Retinal pigment epithelial cell (primary cell): ENCODE data around the gene SLC22A14.

Source experiments
- DNase-seq: peaks from one replicate; pipeline ENCODE4 v3.0.0-alpha.2; 2010; ENCODE audit warnings: low read depth
- H3K4me3 ChIP-seq: 2 replicates; pipeline ENCODE4 v1.5.1; 2011; ENCODE audit warnings: mild to moderate bottlenecking, low read length, control low read depth, moderate library complexity
- CTCF ChIP-seq: conservative IDR thresholded peaks from 2 replicates; pipeline ENCODE4 v1.5.1; 2011; ENCODE audit warnings: low read depth, low read length, control low read depth, inconsistent platforms

SLC22A14 gene

GRCh38 chr3:38334142-38335055 is 52.3 kb downstream of the SLC22A14 start:
- no peak for TF ChIP-seq CTCF
- no peak overlapping the region for H3K4me3 ChIP-seq
- peak; percentile 43 for DNase-seq

GRCh38 chr3:38335263-38335662 is 53.2 kb downstream of the SLC22A14 start:
- TF ChIP-seq CTCF, result no peak
- DNase-seq, result no peak
- H3K4me3 ChIP-seq, result no peak overlapping the region

GRCh38 chr3:38337703-38338102 is 55.6 kb downstream of the SLC22A14 start:
- no peak for TF ChIP-seq CTCF
- no peak for DNase-seq
- no peak overlapping the region for H3K4me3 ChIP-seq

DNA sequence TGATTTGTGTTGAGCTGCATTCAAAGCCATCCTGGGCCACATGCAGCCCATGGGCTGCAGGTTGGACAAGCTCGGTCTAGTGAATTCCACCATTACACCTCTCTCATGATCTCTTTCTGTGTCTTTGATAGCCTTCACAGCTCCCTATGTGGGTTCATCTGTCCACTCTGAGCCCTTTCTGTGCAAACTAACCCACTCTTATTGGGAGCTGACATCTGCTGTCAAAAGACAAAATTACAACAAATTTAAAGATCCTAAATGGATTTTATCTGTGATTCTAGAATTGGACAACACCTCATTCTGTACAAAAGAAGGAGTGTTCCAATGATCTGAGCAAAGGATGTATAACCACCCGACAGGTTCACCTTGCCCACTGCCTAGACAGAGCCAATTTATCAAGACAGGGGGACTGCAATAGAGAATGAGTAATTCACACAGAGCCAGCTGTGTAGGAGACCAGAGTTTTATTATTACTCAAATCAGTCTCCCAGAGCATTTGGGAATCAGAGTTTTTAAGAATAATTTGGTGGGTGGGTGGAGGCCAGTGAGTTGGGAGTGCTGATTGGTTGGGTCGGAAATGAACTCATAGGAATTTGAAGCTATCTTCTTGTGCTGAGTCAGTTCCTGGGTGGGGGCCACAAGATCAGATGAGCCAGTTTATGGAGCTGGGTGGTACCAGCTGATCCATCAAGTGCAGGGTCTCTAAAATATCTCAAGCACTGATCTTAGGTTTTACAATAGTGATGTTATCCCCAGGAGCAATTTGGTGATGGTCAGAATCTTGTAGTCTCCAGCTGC is 61.9 kb downstream of the SLC22A14 start:
- no peak for DNase-seq

DNA sequence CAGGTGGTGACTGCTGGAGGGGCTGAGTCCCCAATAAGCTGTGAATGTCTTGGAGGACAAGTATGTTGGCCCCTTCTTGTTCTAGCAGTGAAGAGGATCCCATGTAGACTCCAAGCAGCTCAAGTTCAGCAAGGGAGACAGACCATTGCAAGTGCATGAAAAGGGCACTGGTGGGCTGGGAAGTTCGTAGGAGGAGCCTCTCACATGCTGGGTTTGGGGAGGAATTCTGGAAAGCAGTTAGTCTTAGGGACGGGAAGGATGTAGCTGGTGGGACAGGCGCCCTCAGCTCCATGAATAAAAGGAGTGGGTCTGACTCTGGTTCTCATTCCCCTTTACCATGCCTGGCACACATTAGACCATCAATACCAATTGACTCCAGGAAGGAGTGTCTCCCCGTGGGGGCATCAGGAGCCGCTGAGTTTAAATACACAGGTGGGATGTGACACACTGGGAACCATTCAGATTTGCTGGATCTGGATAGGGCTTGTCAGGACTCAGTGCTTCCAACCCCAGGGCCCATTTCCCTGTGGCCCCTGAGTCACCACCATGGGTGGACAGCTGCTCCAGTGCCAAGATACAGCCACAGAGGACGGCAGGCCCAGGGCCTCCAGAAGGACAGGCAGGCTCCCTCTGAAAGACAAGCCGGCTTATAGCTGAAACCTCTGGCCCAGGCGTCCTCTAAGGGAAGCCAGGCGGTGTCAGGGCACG is 63.9 kb downstream of the SLC22A14 start:
- H3K4me3 ChIP-seq, result no peak overlapping the region
- TF ChIP-seq CTCF, result no peak
- no peak for DNase-seq

More for the DNA sequence above, 61.9 kb downstream of the SLC22A14 start:
- no peak for TF ChIP-seq CTCF
- no peak overlapping the region for H3K4me3 ChIP-seq

GRCh38 chr3:38346587-38347410 is 64.7 kb downstream of the SLC22A14 start, which contains the start of gene XYLB:
Gene XYLB, plus strand, starts transcription at chr3:38346785. Its CDS starts 84 bp downstream, at chr3:38346869.
- peak; percentile 71 for TF ChIP-seq CTCF
- H3K4me3 ChIP-seq, result peak within 1 kb of the TSS; percentile 64
- no peak for DNase-seq
